Panc1 (cell line): ENCODE measurements around the gene RHBDF1. TPM values are rescaled to one million over a fixed set of nuclear protein-coding genes. Genes with fewer than 3 reads are reported as not detected.

Source experiments
- ATAC-seq: fragments of 200-7000 bp; cut with Tn5 transposase; 2 replicates; pipeline ENCODE4 v1.9.1; 2020; ENCODE audit warnings: mild to moderate bottlenecking, moderate library complexity
- BruUV-seq: library from RNA; stranded (reverse); fragments of 400-500 nt; replicated peaks from 2 replicates; lab custom pipeline; 2021; lab: Mats Ljungman, UMichigan
- CTCF ChIA-PET: fragments of 300-600 bp; sonication (Branson Sonifier 250); formaldehyde crosslinking; loops from one replicate; lab custom pipeline; 2022; ENCODE audit warnings: antibody characterized with exemption; lab: Charles Lee
- POLR2A ChIA-PET: fragments of 300-600 bp; sonication (Branson Sonifier 250); formaldehyde crosslinking; loops from one replicate; lab custom pipeline; 2022; ENCODE audit warnings: antibody characterized with exemption; lab: Charles Lee
- DNase-seq: peaks from one replicate; pipeline ENCODE4 v3.0.0-alpha.2; 2010; ENCODE audit warnings: low read depth, low spot score
- H3K27ac ChIP-seq: 2 replicates; pipeline ENCODE4 v1.5.1; 2011; ENCODE audit warnings: mild to moderate bottlenecking, low read length, inconsistent platforms
- H3K27me3 ChIP-seq: fragments of 200-500 bp; sonication (Bioruptor generic); 2 replicates; pipeline ENCODE4 v1.6.0; 2014; ENCODE audit warnings: low read length, inconsistent platforms; ENCODE audit not compliant: control insufficient read depth, insufficient read depth
- H3K36me3 ChIP-seq: fragments of 200-500 bp; sonication (Bioruptor generic); 2 replicates; pipeline ENCODE4 v1.5.1; 2014; ENCODE audit warnings: inconsistent platforms, mild to moderate bottlenecking, low read length, moderate library complexity; ENCODE audit not compliant: control insufficient read depth, insufficient read depth
- H3K4me1 ChIP-seq: 2 replicates; pipeline ENCODE4 v1.5.1; 2011; ENCODE audit warnings: inconsistent platforms, mild to moderate bottlenecking, low read length, moderate library complexity; ENCODE audit not compliant: control insufficient read depth, insufficient read depth
- H3K4me3 ChIP-seq, 2 experiments: 2 replicates each; pipeline ENCODE4 v1.5.1; 2011 to 2012; ENCODE audit warnings: low read depth in 2 of 2, low read length in 2 of 2, mild to moderate bottlenecking in 2 of 2, inconsistent platforms in 1 of 2, moderate library complexity in 1 of 2
- H3K9me3 ChIP-seq: fragments of 200-500 bp; sonication (Bioruptor generic); 2 replicates; pipeline ENCODE4 v1.5.1; 2014; ENCODE audit warnings: low read depth, mild to moderate bottlenecking, inconsistent platforms, low read length, moderate library complexity; ENCODE audit not compliant: control insufficient read depth, insufficient read depth
- POLR2AphosphoS5 ChIP-seq: IDR thresholded peaks from 2 replicates; pipeline ENCODE4 v1.6.1; 2012; ENCODE audit warnings: mild to moderate bottlenecking, low read depth, low read length, moderate library complexity
- SIN3A ChIP-seq: IDR thresholded peaks from 2 replicates; pipeline ENCODE4 v1.6.1; 2012; ENCODE audit warnings: low read depth, mild to moderate bottlenecking, low read length, moderate library complexity, borderline replicate concordance; ENCODE audit not compliant: insufficient read depth
- TCF7L2 ChIP-seq: IDR thresholded peaks from 2 replicates; pipeline ENCODE4 v1.6.1; 2011; ENCODE audit warnings: mild to moderate bottlenecking, low read depth, low read length, inconsistent platforms
- in situ Hi-C: cut with HindIII; loops from 2 replicates; pipeline ENCODE4 v1.10.0; 2016; ENCODE audit warnings: low sequenced_read_pairs, low pct_unique_long_range_greater_than_20kb
- intact Hi-C: fragments of 100-400 bp; cut with micrococcal nuclease; formaldehyde crosslinking; loops from one replicate; pipeline ENCODE4 v1.10.0; 2022; ENCODE audit not compliant: unreplicated experiment
- total RNA-seq: library from RNA; stranded (reverse); gene quantifications from one replicate; pipeline ENCODE4 v1.2.1, GENCODE V29; 2021; ENCODE audit not compliant: unreplicated experiment
- TF ChIP-seq, protein P1 (sequence below), 2 experiments: IDR thresholded peaks; 2 replicates each; pipeline ENCODE4 v1.6.1; 2011 to 2012; ENCODE audit warnings: low read depth in 2 of 2, control low read depth in 1 of 2, low read length in 1 of 2, mild to moderate bottlenecking in 1 of 2, moderate library complexity in 1 of 2; ENCODE audit not compliant: insufficient read depth in 1 of 2
- TF ChIP-seq, protein P2 (sequence below): fragments of 450-650 bp; IDR thresholded peaks from 2 replicates; pipeline ENCODE4 v1.5.1; 2017; ENCODE audit warnings: mild to moderate bottlenecking

The RHBDF1 gene
- total RNA-seq, 1 experiment from 2014 or later = 41.7 TPM

DNA sequence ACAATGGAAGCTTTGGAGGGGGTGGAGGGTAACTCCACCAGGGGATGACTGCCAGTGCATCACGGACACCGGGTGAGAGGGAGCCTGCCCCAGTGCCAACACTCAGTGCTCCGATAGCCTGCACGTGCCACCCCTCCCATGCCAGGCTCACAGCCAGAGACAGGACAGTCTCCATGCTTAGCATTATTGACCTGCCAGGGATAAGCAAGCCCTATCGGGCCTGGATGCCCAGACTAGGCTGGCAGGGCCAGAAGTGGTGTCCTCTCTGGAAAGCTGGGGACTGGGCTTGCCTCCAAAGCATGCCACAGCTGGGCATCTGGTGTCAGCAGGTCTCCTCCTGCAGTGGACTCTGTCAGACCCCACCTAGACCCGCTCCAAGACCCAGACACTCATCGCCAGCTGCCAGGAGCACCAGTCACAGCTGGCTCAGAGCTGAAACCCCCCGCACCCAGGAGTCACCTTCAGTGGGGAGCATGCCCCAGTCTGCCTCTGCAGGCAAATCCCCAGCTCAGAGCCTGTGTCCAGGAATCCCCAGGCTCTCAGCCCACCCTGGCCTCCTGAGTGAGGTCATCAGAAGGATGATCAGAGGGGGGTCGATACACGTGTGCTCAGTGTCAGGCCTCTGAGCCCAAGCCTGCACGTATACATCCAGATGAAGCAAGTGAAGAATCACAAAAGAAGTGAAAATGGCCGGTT, 1.8 kb upstream of the RHBDF1 start:
- H3K27ac ChIP-seq = no peak overlapping the region
- H3K36me3 ChIP-seq = no peaks in the 10 kb centered on the region
- peaks cover 66% of the 10 kb centered on the region for H3K4me1 ChIP-seq
- CTCF ChIA-PET = interaction anchor here (0.5 to 1.2 kb wide), 2 partner anchors 23 to 334 kb away, joined by 3 to 4 read pairs; no protein-coding TSS in a partner anchor
- DNase-seq (no peak), ATAC-seq (no peak)
- H3K27me3 ChIP-seq = no peaks in the 10 kb centered on the region
- no TSS peak for BruUV-seq
- POLR2A ChIA-PET = no interaction called here
- in situ Hi-C loops = no loop called here
- no peak overlapping the region for H3K4me3 ChIP-seq
- intact Hi-C loops = no loop called here
- TF ChIP-seq TCF7L2 (no peak), SIN3A (no peak), POLR2AphosphoS5 (no peak)
- TF ChIP-seq, protein P1, sequence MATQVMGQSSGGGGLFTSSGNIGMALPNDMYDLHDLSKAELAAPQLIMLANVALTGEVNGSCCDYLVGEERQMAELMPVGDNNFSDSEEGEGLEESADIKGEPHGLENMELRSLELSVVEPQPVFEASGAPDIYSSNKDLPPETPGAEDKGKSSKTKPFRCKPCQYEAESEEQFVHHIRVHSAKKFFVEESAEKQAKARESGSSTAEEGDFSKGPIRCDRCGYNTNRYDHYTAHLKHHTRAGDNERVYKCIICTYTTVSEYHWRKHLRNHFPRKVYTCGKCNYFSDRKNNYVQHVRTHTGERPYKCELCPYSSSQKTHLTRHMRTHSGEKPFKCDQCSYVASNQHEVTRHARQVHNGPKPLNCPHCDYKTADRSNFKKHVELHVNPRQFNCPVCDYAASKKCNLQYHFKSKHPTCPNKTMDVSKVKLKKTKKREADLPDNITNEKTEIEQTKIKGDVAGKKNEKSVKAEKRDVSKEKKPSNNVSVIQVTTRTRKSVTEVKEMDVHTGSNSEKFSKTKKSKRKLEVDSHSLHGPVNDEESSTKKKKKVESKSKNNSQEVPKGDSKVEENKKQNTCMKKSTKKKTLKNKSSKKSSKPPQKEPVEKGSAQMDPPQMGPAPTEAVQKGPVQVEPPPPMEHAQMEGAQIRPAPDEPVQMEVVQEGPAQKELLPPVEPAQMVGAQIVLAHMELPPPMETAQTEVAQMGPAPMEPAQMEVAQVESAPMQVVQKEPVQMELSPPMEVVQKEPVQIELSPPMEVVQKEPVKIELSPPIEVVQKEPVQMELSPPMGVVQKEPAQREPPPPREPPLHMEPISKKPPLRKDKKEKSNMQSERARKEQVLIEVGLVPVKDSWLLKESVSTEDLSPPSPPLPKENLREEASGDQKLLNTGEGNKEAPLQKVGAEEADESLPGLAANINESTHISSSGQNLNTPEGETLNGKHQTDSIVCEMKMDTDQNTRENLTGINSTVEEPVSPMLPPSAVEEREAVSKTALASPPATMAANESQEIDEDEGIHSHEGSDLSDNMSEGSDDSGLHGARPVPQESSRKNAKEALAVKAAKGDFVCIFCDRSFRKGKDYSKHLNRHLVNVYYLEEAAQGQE (IDR thresholded peaks at IDR 0.05; ENCODE audit: insufficient read depth in 1 of 2, low read depth in 2 of 2, low read length in 1 of 2) = no peak
- TF ChIP-seq, protein P2, sequence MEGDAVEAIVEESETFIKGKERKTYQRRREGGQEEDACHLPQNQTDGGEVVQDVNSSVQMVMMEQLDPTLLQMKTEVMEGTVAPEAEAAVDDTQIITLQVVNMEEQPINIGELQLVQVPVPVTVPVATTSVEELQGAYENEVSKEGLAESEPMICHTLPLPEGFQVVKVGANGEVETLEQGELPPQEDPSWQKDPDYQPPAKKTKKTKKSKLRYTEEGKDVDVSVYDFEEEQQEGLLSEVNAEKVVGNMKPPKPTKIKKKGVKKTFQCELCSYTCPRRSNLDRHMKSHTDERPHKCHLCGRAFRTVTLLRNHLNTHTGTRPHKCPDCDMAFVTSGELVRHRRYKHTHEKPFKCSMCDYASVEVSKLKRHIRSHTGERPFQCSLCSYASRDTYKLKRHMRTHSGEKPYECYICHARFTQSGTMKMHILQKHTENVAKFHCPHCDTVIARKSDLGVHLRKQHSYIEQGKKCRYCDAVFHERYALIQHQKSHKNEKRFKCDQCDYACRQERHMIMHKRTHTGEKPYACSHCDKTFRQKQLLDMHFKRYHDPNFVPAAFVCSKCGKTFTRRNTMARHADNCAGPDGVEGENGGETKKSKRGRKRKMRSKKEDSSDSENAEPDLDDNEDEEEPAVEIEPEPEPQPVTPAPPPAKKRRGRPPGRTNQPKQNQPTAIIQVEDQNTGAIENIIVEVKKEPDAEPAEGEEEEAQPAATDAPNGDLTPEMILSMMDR = no peak
- no peaks in the 10 kb centered on the region for H3K9me3 ChIP-seq

DNA sequence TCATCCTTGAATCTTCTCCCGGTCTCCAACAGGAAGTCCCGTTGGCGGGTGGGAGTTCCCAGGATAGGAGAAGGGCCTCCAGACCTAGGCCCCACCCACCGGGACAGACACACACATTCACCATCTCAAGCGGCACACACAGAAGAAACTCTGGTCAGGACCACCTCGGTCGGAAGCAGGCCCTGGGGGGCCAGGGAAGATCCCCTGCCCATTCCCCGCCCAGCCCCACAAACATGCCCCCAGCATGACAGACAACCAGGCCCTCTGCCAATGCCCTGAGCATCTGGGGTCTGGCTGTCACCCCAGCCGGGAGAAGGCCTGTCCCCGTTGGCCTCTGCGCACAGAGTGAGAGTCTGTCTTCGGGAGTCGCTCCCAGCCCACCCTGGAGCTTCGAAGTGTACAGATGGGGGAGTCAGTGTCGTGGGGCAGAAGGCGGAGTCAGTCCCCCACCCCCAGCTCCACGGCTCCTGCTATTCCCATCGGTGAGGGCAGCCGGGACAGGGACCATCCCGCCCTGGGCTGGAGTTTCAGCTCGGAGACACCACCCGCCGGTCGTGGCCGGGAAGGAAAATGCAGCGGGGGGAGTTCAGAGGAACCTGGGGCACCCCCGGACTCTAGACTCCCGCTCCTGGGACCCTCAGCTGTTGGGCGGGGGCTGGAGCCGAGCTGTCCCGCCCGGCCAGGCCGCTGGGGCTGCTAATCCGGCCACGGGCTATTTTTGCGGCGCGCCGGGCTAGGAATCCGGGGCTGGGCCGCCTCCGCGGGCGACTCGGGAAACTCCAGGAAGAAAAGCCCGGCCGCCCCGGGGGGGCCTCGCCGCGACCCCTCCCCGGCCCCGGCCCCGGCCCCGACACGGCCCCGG, 660 bp downstream of the RHBDF1 start:
- H3K27ac ChIP-seq = peak overlapping the region; percentile 71
- ATAC-seq = peak; percentile 64
- H3K9me3 ChIP-seq = no peaks in the 10 kb centered on the region
- intact Hi-C loops = no loop called here
- in situ Hi-C loops = no loop called here
- H3K27me3 ChIP-seq = no peaks in the 10 kb centered on the region
- DNase-seq = no peak
- peaks cover 62% of the 10 kb centered on the region for H3K4me1 ChIP-seq
- BruUV-seq = no TSS peak
- POLR2A ChIA-PET = no interaction called here
- H3K36me3 ChIP-seq = no peaks in the 10 kb centered on the region
- CTCF ChIA-PET = interaction anchor here (0.9 kb wide), 1 partner anchor 25 kb away, joined by 3 read pairs; no protein-coding TSS in a partner anchor
- no peak for TF ChIP-seq SIN3A
- TF ChIP-seq POLR2AphosphoS5 = 0 out of 2 replicates have a peak, but pooled peaks have one; percentile 42
- TF ChIP-seq, protein P2 = no peak
- H3K4me3 ChIP-seq = peak overlapping the region; percentile 65 to 72
